GM12873 (cell line): Measurements from ENCODE around the gene CYTH1.
A peak's percentile ranks its signal among the peaks of the same experiment; 100 is the strongest.

Experiments
- CTCF ChIP-seq: IDR thresholded peaks from 2 replicates; pipeline ENCODE4 v1.5.1; 2012; ENCODE audit warnings: low read depth, mild to moderate bottlenecking, moderate library complexity, low read length, control low read depth; ENCODE audit not compliant: insufficient read depth; ENCODE audit errors: missing control alignments

CYTH1 gene

GRCh38 chr17:78804777-78805176 is 22.7 kb upstream of the CYTH1 start:
- no peak for TF ChIP-seq CTCF

- no peak for TF ChIP-seq CTCF
These were observed 21.2 kb upstream of the CYTH1 start for GRCh38 chr17:78803186-78803845.

GRCh38 chr17:78802459-78802858 is 20.4 kb upstream of the CYTH1 start:
- no peak for TF ChIP-seq CTCF

- TF ChIP-seq CTCF = no peak
These were observed 19.9 kb upstream of the CYTH1 start for GRCh38 chr17:78802008-78802407.

GRCh38 chr17:78800132-78800931 is 18.3 kb upstream of the CYTH1 start:
- TF ChIP-seq CTCF = no peak

GRCh38 chr17:78798695-78799559 is 16.9 kb upstream of the CYTH1 start:
- TF ChIP-seq CTCF = peak; percentile 59
